GM12875 (cell line): ENCODE measurements around the gene IFI16.

Source experiments
- H3K4me3 ChIP-seq: one replicate; pipeline ENCODE4 v1.5.1; 2011; ENCODE audit warnings: low read depth, low read length, control low read depth
- CTCF ChIP-seq: IDR thresholded peaks from 2 replicates; pipeline ENCODE4 v1.5.1; 2011; ENCODE audit warnings: low read depth, mild to moderate bottlenecking, control low read depth, inconsistent platforms, low read length, moderate library complexity, borderline replicate concordance; ENCODE audit not compliant: insufficient read depth

The IFI16 gene

GRCh38 chr1:159007726-159008125 lies 2.0 kb upstream of the IFI16 start:
- no peak overlapping the region for H3K4me3 ChIP-seq
- no peak for TF ChIP-seq CTCF

GRCh38 chr1:159008744-159009188 lies 941 bp upstream of the IFI16 start:
- H3K4me3 ChIP-seq, result peak overlapping the region; percentile 57
- no peak for TF ChIP-seq CTCF

GRCh38 chr1:159009287-159009686 lies 420 bp upstream of the IFI16 start:
- peak overlapping the region; percentile 57 for H3K4me3 ChIP-seq
- no peak for TF ChIP-seq CTCF

GRCh38 chr1:159010391-159010790 lies 684 bp downstream of the IFI16 start:
- H3K4me3 ChIP-seq, result peak overlapping the region; percentile 57
- TF ChIP-seq CTCF, result no peak

- H3K4me3 ChIP-seq, result peak overlapping the region; percentile 57
These were observed 1.3 kb downstream of the IFI16 start for GRCh38 chr1:159011001-159011400.

GRCh38 chr1:159011751-159012150 lies 2.0 kb downstream of the IFI16 start:
- H3K4me3 ChIP-seq, result peak overlapping the region; percentile 57
- TF ChIP-seq CTCF, result no peak

- H3K4me3 ChIP-seq, result peak overlapping the region; percentile 22
These were observed 2.8 kb downstream of the IFI16 start for GRCh38 chr1:159012495-159012894.

More at GRCh38 chr1:159012495-159012894, 2.8 kb downstream of the IFI16 start:
- TF ChIP-seq CTCF, result no peak
